ENCODE results near the gene ELF5.

DNA sequence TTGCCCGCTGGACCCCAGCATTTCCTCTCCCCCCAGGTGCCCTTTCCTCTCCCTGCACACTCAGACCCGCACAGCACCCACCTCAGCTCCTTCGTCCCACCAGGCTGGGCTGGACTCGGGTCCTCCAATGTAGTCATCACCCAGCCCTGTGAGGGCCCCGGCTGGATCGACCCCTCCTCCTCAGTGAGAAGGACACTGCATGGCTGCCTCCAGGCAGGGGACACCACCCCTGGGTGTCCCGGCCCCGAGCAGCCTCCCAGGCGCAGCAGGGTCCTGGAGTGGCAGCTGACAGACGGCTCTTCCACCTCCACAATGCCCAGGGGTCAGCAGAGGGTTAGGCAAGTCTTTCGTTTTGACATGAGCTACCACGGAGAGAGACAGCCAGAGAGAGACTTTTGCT is 11.1 kb upstream of the ELF5 start:
- TF ChIP-seq, protein P1, sequence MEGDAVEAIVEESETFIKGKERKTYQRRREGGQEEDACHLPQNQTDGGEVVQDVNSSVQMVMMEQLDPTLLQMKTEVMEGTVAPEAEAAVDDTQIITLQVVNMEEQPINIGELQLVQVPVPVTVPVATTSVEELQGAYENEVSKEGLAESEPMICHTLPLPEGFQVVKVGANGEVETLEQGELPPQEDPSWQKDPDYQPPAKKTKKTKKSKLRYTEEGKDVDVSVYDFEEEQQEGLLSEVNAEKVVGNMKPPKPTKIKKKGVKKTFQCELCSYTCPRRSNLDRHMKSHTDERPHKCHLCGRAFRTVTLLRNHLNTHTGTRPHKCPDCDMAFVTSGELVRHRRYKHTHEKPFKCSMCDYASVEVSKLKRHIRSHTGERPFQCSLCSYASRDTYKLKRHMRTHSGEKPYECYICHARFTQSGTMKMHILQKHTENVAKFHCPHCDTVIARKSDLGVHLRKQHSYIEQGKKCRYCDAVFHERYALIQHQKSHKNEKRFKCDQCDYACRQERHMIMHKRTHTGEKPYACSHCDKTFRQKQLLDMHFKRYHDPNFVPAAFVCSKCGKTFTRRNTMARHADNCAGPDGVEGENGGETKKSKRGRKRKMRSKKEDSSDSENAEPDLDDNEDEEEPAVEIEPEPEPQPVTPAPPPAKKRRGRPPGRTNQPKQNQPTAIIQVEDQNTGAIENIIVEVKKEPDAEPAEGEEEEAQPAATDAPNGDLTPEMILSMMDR (conservative IDR thresholded peaks at IDR 0.05): no peak
- TF ChIP-seq EZH2 (IDR thresholded peaks at IDR 0.05; ENCODE audit: low read depth): no peak

Data from PC-9 (cell line).